Transverse colon (tissue), 4 donors: ENCODE results near the gene TMEM132D.

Experiments
- POLR2A ChIP-seq: fragments of 450-650 bp; IDR thresholded peaks from one replicate; pipeline ENCODE4 v1.6.1; 2016; ENCODE audit warnings: antibody characterized with exemption, mild to moderate bottlenecking, moderate library complexity
- POLR2AphosphoS5 ChIP-seq, 3 donors: sonication (generic); formaldehyde crosslinking; IDR thresholded peaks; one replicate each; pipeline ENCODE4 v1.6.1; 2016; ENCODE audit warnings: antibody characterized with exemption in 3 of 3
- TF ChIP-seq, protein P1 (sequence below), 5 experiments: fragments of 200-600 bp in 3 of 5; fragments of 450-650 bp in 2 of 5; sonication (generic) in 3 of 5; IDR thresholded peaks; 1 replicate in 2 of 5; 2 replicates in 3 of 5; pipeline ENCODE4 v1.5.1; 2016 to 2017; ENCODE audit warnings: antibody characterized with exemption in 5 of 5, inconsistent platforms in 3 of 5, mild to moderate bottlenecking in 2 of 5, moderate library complexity in 1 of 5

DNA sequence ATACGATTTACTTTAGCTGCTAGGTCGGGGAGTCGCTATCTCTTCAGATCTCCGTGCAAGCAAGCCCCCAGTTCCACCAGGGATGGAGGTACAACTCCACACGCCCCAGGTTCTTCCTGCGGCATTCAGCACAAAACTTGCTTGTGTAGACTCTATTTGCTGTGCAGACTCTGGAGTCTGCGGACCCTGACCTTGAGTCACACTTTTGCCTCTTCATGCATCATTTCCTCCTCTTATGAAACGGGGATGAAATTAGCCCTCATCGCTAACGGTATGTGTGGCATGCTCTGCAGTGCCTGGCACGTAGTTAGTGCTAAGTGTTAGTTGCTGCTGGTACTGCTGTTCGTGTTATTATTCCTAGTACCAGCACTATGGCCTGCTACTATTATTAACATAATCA, 84.4 kb downstream of the TMEM132D start:
- TF ChIP-seq POLR2A (no peak), POLR2AphosphoS5 (IDR thresholded peaks at IDR 0.05) (no peak)
- TF ChIP-seq, protein P1, sequence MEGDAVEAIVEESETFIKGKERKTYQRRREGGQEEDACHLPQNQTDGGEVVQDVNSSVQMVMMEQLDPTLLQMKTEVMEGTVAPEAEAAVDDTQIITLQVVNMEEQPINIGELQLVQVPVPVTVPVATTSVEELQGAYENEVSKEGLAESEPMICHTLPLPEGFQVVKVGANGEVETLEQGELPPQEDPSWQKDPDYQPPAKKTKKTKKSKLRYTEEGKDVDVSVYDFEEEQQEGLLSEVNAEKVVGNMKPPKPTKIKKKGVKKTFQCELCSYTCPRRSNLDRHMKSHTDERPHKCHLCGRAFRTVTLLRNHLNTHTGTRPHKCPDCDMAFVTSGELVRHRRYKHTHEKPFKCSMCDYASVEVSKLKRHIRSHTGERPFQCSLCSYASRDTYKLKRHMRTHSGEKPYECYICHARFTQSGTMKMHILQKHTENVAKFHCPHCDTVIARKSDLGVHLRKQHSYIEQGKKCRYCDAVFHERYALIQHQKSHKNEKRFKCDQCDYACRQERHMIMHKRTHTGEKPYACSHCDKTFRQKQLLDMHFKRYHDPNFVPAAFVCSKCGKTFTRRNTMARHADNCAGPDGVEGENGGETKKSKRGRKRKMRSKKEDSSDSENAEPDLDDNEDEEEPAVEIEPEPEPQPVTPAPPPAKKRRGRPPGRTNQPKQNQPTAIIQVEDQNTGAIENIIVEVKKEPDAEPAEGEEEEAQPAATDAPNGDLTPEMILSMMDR (IDR thresholded peaks at IDR 0.05), result no peak
